Measurements from ENCODE around the gene GYPA. TPM values are rescaled to one million over a fixed set of nuclear protein-coding genes. Genes with fewer than 3 reads are reported as not detected.
"Not testable (repeated sequence)": the region's sequence is repeated elsewhere in the genome, so short reads cannot be mapped to it uniquely, and the experiment has no call there.

Gene GYPA
- polyA plus RNA-seq, 1 experiment, result not detected

- H3K27me3 ChIP-seq (ENCODE audit: control insufficient read depth, insufficient read depth, low read length), result no peaks in the 10 kb centered on the region
- CTCF ChIA-PET, result interaction anchor here (0.6 to 3.4 kb wide), 2 partner anchors 788 to 890 kb away, joined by 3 to 9 read pairs; no protein-coding TSS in a partner anchor
- no peaks in the 10 kb centered on the region for H3K9me3 ChIP-seq (ENCODE audit: control insufficient read depth, insufficient read depth, low read length)
- H3K27ac ChIP-seq (ENCODE audit: low read depth, low read length), result no peak overlapping the region
- TF ChIP-seq CTCF (IDR thresholded peaks at IDR 0.05; ENCODE audit: low read depth, low read length), result no peak
- H3K4me3 ChIP-seq (ENCODE audit: low read depth, low read length), result no peak overlapping the region
- POLR2A ChIA-PET, result no interaction called here
- DNase-seq (ENCODE audit: low read depth, low spot score), result no peak
Observed at GRCh38 chr4:144171697-144172096, 31.2 kb upstream of the GYPA start.

GRCh38 chr4:144169211-144169610, 28.7 kb upstream of the GYPA start:
- ChIA-PET CTCF (no interaction called here), POLR2A (no interaction called here)
- no peak overlapping the region for H3K4me3 ChIP-seq (ENCODE audit: low read depth, low read length)
- no peaks in the 10 kb centered on the region for H3K9me3 ChIP-seq (ENCODE audit: control insufficient read depth, insufficient read depth, low read length)
- no peaks in the 10 kb centered on the region for H3K27me3 ChIP-seq (ENCODE audit: control insufficient read depth, insufficient read depth, low read length)
- no peak for TF ChIP-seq CTCF (IDR thresholded peaks at IDR 0.05; ENCODE audit: low read depth, low read length)
- no peak overlapping the region for H3K27ac ChIP-seq (ENCODE audit: low read depth, low read length)
- no peak for DNase-seq (ENCODE audit: low read depth, low spot score)

- Histone ChIP-seq H3K27me3 (ENCODE audit: control insufficient read depth, insufficient read depth, low read length) (no peaks in the 10 kb centered on the region), H3K9me3 (ENCODE audit: control insufficient read depth, insufficient read depth, low read length) (no peaks in the 10 kb centered on the region), H3K4me3 (ENCODE audit: low read depth, low read length) (no peak overlapping the region), H3K27ac (ENCODE audit: low read depth, low read length) (no peak overlapping the region)
- ChIA-PET POLR2A (no interaction called here), CTCF (no interaction called here)
- DNase-seq (ENCODE audit: low read depth, low spot score), result no peak
- no peak for TF ChIP-seq CTCF (IDR thresholded peaks at IDR 0.05; ENCODE audit: low read depth, low read length)
Observed at GRCh38 chr4:144154044-144154443, 13.5 kb upstream of the GYPA start.

- CTCF ChIA-PET, result interaction anchor here (0.6 to 0.8 kb wide), 2 partner anchors 273 to 905 kb away, joined by 3 to 4 read pairs; no protein-coding TSS in a partner anchor
- H3K4me3 ChIP-seq (ENCODE audit: low read depth, low read length); POLR2A ChIA-PET; H3K27me3 ChIP-seq (ENCODE audit: control insufficient read depth, insufficient read depth, low read length); H3K27ac ChIP-seq (ENCODE audit: low read depth, low read length); DNase-seq (ENCODE audit: low read depth, low spot score); H3K9me3 ChIP-seq (ENCODE audit: control insufficient read depth, insufficient read depth, low read length): not testable (repeated sequence)
- peak; percentile 57 for TF ChIP-seq CTCF (IDR thresholded peaks at IDR 0.05; ENCODE audit: low read depth, low read length)
Observed at GRCh38 chr4:144142690-144143326, 2.3 kb upstream of the GYPA start.

GRCh38 chr4:144141493-144141892, 975 bp upstream of the GYPA start:
- Histone ChIP-seq H3K27me3 (ENCODE audit: control insufficient read depth, insufficient read depth, low read length) (no peaks in the 10 kb centered on the region), H3K27ac (ENCODE audit: low read depth, low read length) (no peak overlapping the region), H3K4me3 (ENCODE audit: low read depth, low read length) (no peak overlapping the region), H3K9me3 (ENCODE audit: control insufficient read depth, insufficient read depth, low read length) (no peaks in the 10 kb centered on the region)
- CTCF ChIA-PET, result no interaction called here
- no peak for TF ChIP-seq CTCF (IDR thresholded peaks at IDR 0.05; ENCODE audit: low read depth, low read length)
- POLR2A ChIA-PET, result no interaction called here
- no peak for DNase-seq (ENCODE audit: low read depth, low spot score)

- DNase-seq (ENCODE audit: low read depth, low spot score); H3K27me3 ChIP-seq (ENCODE audit: control insufficient read depth, insufficient read depth, low read length); POLR2A ChIA-PET; H3K27ac ChIP-seq (ENCODE audit: low read depth, low read length); CTCF ChIA-PET; H3K9me3 ChIP-seq (ENCODE audit: control insufficient read depth, insufficient read depth, low read length); H3K4me3 ChIP-seq (ENCODE audit: low read depth, low read length): not testable (repeated sequence)
Observed at GRCh38 chr4:144139991-144140390, 527 bp downstream of the GYPA start.

- H3K27ac ChIP-seq (ENCODE audit: low read depth, low read length); H3K27me3 ChIP-seq (ENCODE audit: control insufficient read depth, insufficient read depth, low read length); CTCF ChIA-PET; DNase-seq (ENCODE audit: low read depth, low spot score); H3K4me3 ChIP-seq (ENCODE audit: low read depth, low read length); H3K9me3 ChIP-seq (ENCODE audit: control insufficient read depth, insufficient read depth, low read length); POLR2A ChIA-PET: not testable (repeated sequence)
Observed at GRCh38 chr4:144139547-144139946, 971 bp downstream of the GYPA start.

- CTCF ChIA-PET; H3K9me3 ChIP-seq (ENCODE audit: control insufficient read depth, insufficient read depth, low read length); DNase-seq (ENCODE audit: low read depth, low spot score); H3K4me3 ChIP-seq (ENCODE audit: low read depth, low read length); H3K27ac ChIP-seq (ENCODE audit: low read depth, low read length); POLR2A ChIA-PET; H3K27me3 ChIP-seq (ENCODE audit: control insufficient read depth, insufficient read depth, low read length): not testable (repeated sequence)
Observed at GRCh38 chr4:144138239-144138638, 2.3 kb downstream of the GYPA start.
